Measurements from ENCODE around the gene CORO2A. TPM values are rescaled to one million over a fixed set of nuclear protein-coding genes. Genes with fewer than 3 reads are reported as not detected.
A peak's percentile ranks its signal among the peaks of the same experiment; 100 is the strongest.
"Not testable (repeated sequence)": the region's sequence is repeated elsewhere in the genome, so short reads cannot be mapped to it uniquely, and the experiment has no call there.

The CORO2A gene
- total RNA-seq, 4 donors from 2014 or later, result 2.8 to 4.6 (median 4.2) TPM

- no peak for DNase-seq
- TF ChIP-seq CTCF (IDR thresholded peaks at IDR 0.05) (no peak), POLR2A (IDR thresholded peaks at IDR 0.05) (no peak)
- no peak overlapping the region for H3K4me3 ChIP-seq
- intact Hi-C loops (cut with DNase I; ENCODE audit: low total_unique reads), result no loop called here
- H3K27me3 ChIP-seq, result no peaks in the 10 kb centered on the region
- H3K36me3 ChIP-seq, result no peaks in the 10 kb centered on the region
- H3K4me1 ChIP-seq, result no peaks in the 10 kb centered on the region
- no peak overlapping the region for H3K27ac ChIP-seq
- H3K9me3 ChIP-seq, result no peaks in the 10 kb centered on the region
These were observed 67.6 kb downstream of the CORO2A start for GRCh38 chr9:98124637-98125426.

GRCh38 chr9:98124091-98124490 lies 68.3 kb downstream of the CORO2A start:
- DNase-seq; H3K4me1 ChIP-seq; H3K27me3 ChIP-seq; H3K27ac ChIP-seq; H3K4me3 ChIP-seq; intact Hi-C loops (cut with DNase I; ENCODE audit: low total_unique reads); H3K36me3 ChIP-seq; H3K9me3 ChIP-seq: not testable (repeated sequence)

- Histone ChIP-seq H3K27me3 (no peaks in the 10 kb centered on the region), H3K9me3 (no peaks in the 10 kb centered on the region), H3K4me1 (no peaks in the 10 kb centered on the region), H3K4me3 (no peak overlapping the region), H3K36me3 (no peaks in the 10 kb centered on the region), H3K27ac (peak overlapping the region in 1 of 2 donors; percentile 23)
- peak in 1 of 2 donors; percentile 34 for DNase-seq
- intact Hi-C loops (cut with DNase I; ENCODE audit: low total_unique reads), result no loop called here
- TF ChIP-seq CTCF (IDR thresholded peaks at IDR 0.05) (no peak), POLR2A (IDR thresholded peaks at IDR 0.05) (no peak)
These were observed 71.4 kb downstream of the CORO2A start for GRCh38 chr9:98121058-98121457.

GRCh38 chr9:98120476-98120875 lies 72.0 kb downstream of the CORO2A start:
- Histone ChIP-seq H3K9me3 (no peaks in the 10 kb centered on the region), H3K27ac (peak overlapping the region in 1 of 2 donors; percentile 23), H3K4me3 (no peak overlapping the region), H3K4me1 (no peaks in the 10 kb centered on the region), H3K27me3 (no peaks in the 10 kb centered on the region), H3K36me3 (no peaks in the 10 kb centered on the region)
- no peak for TF ChIP-seq CTCF (IDR thresholded peaks at IDR 0.05)
- no peak for TF ChIP-seq POLR2A (IDR thresholded peaks at IDR 0.05)
- DNase-seq, result no peak
- intact Hi-C loops (cut with DNase I; ENCODE audit: low total_unique reads), result no loop called here

GRCh38 chr9:98118640-98119601 lies 73.5 kb downstream of the CORO2A start, which contains the start of gene TRIM14:
Gene TRIM14, minus strand, starts transcription at chr9:98119222. Its CDS starts 34 bp downstream, at chr9:98119188.
- TF ChIP-seq POLR2A (IDR thresholded peaks at IDR 0.05) (no peak), CTCF (IDR thresholded peaks at IDR 0.05) (peak in 1 of 4 experiments; percentile 9)
- no peaks in the 10 kb centered on the region for H3K9me3 ChIP-seq
- peak; percentile 30 to 54 for DNase-seq
- no peaks in the 10 kb centered on the region for H3K36me3 ChIP-seq
- no peaks in the 10 kb centered on the region for H3K4me1 ChIP-seq
- H3K27ac ChIP-seq, result peak within 1 kb of the TSS; percentile 47 to 57
- H3K27me3 ChIP-seq, result no peaks in the 10 kb centered on the region
- intact Hi-C loops (cut with DNase I; ENCODE audit: low total_unique reads), result no loop called here
- H3K4me3 ChIP-seq, result peak within 1 kb of the TSS; percentile 45 to 63
